Left renal cortex interstitium (tissue), 4 donors: Measurements from ENCODE around the gene AIDA. TPM values are rescaled to one million over a fixed set of nuclear protein-coding genes. Genes with fewer than 3 reads are reported as not detected.
"Not testable (repeated sequence)": the region's sequence is repeated elsewhere in the genome, so short reads cannot be mapped to it uniquely, and the experiment has no call there.

Experiments
- DNase-seq, 4 donors: peaks; one replicate each; pipeline ENCODE4 v3.0.0-alpha.2; 2013; ENCODE audit warnings: low read depth in 4 of 4, low spot score in 2 of 4, missing footprints in 1 of 4
- polyA plus RNA-seq, 4 donors: library from polyadenylated mRNA; unstranded; fragments of 120-200 nt; gene quantifications; one replicate each; pipeline ENCODE4 v1.2.1, GENCODE V29; 2013; ENCODE audit not compliant: insufficient read length in 4 of 4

AIDA gene, protein sequence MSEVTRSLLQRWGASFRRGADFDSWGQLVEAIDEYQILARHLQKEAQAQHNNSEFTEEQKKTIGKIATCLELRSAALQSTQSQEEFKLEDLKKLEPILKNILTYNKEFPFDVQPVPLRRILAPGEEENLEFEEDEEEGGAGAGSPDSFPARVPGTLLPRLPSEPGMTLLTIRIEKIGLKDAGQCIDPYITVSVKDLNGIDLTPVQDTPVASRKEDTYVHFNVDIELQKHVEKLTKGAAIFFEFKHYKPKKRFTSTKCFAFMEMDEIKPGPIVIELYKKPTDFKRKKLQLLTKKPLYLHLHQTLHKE
- polyA plus RNA-seq = 10 to 100 TPM; 60.3 to 77.3 (median 67.6) TPM

DNA sequence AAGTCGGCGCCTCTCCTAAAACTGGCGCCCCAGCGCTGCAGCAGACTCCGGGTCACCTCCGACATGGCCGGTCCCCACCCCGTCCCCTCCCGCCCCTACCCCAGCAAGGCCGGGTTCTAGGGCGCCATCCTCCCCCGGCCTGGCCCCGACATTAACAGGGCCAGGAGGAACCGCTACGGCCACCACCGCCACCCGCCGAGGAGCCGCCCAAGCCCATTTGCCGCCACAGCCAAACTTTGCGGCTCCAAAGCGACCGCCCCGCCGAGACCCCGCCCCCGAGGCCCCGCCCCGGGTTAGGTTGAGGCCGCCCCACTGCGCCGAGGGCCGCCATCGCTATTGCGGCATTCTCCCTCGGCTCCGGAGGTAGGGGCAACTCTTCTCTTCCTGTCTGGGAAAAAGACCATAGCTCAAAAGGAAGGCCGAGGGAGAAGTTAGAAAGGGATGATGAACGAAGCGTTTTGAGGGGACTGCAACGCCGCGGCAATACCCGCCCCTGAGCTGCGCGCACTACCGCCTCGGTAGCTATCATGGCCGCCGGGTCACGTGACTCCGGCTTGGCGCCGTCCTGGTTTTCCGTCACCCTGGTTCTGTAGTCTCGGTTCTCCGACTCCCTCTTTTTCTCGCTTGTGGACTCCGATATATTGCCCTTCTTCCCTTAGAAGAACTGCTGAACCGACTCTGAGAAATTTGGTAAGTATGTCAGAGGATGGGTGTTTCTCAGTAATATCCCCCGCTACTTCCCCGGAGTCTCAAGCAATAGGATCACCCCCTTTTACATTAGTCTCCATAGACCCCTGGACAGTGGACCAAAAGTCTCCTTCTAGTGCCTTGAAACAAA is at the start of gene AIDA, which contains the start of gene BROX:
Gene AIDA (minus strand): TSS at position 239 of the 838 bp plus-strand sequence. CDS start 174 bp downstream, at position 65.
Gene BROX (plus strand): TSS at position 312 of the 838 bp plus-strand sequence. CDS start 3,136 bp downstream, outside the sequence.
- peak; percentile 79 to 96 (median 83) for DNase-seq

DNA sequence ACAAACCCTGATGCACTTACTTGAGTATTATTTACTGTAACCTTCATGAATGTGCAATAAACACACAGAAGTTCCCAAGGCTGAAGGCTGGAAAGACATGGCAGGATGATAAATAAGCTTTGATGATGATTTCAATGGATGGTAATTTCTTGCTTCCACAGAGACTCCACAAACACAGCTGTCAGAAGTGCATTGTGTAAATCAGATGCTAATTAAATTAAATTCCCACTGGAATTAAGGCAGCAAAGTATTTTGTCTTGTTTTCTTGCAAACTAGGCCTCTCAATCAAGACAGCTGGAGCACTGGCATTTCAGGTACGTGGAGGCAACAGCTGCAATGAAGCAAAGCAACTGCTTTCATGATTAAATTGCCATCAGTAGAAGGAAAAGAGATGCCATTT is 48.8 kb upstream of the AIDA start:
- no peak for DNase-seq

DNA sequence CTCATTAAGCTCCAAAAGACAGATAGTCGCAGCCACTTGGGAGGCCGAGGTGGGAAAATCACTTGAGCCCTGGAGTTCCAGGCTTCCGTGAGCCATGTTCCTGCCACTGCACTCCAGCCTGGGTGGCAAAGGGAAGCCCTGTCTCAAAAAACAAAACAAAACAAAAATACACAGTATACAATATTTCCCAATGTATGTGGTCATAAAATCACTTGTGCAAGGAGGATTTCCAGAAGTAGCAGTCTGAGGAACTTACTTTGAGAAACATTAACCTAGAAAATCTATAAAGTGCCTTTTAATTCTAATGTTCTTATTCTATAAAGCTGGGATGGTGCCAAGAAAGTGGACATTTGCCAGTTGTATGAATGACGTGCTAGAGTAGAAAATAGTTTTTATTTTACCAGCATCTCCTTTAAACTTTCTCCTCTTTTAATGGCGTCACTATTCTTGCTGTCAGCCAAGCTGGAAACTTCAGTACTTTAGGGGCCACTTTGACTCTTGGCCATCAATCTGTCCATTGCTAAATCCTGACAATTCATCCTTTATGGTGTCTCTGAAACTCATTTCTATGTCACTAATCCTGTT is 47.3 kb upstream of the AIDA start:
- no peak for DNase-seq

DNA sequence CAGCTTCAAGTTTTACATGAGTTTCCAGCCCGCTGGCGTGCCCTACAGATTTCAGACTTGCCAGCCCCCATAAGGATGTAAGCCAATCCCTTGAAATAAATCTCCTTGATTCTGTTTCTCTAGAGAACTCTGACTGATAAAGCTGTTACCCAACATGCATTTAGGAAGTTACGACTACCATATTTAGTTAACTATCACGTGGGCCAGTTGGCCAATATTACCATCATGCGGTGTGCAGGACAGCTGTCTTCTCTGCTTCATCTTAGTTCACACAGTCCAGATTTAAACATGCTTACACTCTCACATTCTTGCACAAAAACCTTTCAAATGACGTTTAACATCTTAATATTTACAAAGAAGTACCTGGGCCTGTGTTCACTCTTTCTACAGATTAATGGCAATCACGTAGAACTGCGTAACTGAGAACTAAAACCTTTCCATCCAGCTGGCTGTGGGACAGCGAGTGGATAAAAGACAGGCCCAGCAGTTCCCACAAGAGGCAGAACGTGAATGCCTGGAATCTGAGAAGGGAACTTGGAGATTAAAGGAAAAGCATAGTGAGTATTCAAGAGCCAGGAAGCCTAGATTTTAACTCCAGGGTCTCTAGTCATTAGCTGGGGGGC is 45.5 kb upstream of the AIDA start:
- no peak for DNase-seq

DNA sequence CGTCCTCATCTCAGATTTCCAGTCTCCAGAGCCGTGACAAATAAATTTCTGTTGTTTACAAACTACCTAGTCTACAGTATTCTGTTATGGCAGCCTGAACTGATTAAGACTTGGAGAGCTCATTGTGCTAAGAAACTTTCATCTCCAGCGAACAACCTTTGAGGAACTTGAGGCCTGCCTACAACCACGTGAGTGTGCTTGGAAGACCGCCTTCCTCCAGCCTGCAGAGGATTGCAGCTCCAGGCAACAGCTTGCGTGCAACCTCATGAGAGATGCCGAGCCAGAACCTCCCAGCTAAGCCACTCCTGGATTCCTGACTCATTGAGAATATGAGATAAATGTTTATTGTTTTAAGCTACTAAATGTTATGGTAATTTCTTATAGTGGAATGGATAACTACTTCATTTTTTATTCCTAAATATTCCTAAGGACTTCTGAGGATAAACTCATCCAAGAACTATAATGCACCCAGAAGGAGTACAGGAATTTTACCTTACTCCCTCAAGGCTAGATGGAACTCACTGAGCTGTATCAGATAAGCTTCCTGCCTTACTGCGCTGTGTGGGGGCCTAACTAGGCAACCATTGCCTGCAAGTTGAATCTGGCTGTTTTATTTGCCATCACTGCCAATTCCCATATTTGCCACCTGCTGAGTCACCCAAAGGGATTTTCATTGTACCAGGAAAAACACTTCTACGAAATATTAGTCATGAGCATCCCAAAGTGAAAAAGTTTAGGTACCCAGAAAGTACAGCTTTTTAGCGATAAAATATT is 42.3 kb upstream of the AIDA start:
- DNase-seq = no peak

DNA sequence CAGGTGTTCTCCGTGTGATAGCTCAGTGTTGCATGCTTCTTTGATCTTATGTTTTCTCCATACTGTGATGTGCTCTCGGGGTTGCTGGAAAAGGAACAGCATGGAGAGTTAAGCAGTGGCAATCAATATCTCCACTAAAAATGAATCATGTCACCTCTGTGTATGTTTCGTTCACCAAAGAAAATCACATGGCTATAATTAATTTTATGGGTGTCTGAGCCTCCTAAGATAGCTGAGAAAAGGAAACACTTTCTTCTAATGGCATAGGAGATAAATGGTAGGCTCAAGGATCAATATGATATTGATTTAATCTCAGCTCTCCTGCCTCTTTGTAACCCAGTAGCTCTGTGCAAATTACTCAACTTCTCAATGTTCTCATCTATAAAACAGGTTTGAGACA is 39.0 kb upstream of the AIDA start:
- DNase-seq = no peak

DNA sequence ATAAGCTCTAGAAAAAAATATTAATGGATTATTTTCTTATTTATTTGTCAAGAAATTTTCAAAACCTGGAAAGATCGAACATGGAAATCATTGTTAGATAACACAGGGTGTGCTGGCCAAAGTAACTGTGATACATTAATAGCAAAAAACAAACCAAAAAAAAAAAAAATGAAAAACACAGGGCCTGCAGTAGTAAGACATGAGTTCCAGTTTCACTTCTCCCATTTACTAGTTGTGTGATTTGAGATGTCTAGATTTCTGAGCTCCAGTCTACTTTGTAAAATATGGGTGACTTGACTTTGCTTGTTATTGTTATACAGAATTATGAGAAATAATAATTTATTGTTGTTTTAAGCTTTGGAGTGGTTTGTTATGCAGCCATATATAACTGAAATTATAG is 38.4 kb upstream of the AIDA start:
- no peak for DNase-seq

DNA sequence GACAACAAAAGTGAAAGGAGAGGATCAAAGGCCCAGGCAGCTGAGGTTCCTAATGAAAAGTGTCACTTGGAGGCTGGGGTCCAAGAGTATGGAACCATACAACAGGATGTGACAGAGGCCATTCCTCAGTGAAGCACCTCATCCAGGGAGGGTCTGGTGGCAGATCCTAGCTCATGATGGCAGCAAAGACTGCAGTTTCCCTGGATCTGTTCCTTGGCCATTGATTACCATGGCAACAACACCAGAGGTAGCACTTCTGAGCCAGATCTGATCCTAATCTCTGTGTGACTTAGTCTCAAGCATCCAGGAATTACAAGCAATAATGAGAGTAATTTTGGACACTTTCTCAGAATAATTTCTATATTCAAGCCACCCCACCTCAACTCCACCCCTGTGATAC is 37.6 kb upstream of the AIDA start:
- no peak for DNase-seq

DNA sequence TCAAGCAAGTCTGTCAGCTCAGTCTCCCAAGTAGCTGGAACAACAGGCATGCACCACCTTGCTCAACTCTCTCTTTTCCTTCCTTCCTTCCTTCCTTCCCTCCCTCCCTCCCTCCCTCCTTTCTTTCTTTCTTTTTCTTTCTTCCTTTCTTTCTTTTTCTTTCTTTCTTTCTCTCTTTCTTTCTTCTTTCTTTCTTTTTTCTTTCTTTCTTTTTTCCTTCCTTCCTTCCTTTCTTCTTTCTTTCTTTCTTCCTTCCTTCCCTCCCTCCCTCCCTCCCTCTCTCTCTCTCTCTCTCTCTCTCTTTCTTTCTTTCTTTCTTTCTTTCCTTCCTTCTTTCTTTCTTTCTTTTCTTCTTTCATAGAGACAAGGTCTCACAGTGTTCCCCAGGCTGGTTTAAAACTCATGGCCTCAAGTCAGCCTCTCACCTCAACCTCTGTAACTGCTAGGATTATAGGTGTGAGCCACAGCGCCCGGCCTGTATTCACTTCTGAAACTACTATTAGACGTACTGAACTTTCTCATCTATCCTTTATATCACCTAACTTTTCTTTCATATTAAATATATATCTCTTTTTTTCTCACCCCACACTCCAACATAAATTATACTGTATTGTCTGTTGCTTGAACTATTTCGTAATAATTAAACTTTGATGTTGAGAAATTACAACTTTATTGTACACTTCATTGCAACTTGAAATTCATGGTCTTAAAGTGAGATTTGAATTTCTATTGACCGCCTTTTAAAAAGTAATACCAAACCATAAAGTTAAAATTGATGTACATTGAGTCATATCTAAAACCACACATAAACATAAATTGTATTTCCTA is 29.6 kb upstream of the AIDA start:
- not testable (repeated sequence) for DNase-seq

DNA sequence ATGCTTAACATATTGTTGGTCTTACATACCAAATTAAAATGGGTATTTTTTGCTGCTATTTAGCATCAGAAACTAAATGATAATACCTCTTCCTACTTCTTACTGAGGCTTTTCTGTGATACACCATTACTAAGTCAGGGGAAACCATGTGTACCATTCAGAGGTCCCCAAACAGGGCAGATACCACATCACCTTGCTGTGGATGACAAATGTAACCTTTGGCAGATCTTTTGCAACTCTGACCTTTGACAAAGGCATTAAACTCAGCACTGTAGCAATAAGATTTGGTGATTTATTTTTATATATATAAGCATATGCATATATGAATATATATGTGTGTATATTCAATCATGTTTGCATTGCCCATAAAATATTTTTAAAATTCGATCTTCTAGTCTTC is 27.6 kb upstream of the AIDA start:
- DNase-seq = no peak

DNA sequence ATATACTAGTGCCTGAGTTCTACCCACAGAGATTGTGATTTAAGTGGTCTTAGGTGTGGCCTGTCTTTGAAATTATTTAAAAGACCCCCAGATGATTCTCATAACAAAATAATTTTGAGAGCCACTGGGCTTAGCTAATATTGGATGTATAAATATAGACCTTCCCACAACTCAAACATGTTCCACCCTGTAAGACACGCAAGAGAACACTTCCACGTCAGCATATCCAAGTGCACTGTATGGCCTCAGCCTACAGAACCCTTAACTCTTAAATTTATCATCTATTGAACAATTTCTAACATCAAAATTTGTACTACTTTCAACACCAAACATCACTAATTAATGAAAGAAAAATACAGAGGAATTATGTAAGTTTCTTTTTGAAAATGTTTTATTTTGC is 27.2 kb upstream of the AIDA start:
- DNase-seq = no peak

DNA sequence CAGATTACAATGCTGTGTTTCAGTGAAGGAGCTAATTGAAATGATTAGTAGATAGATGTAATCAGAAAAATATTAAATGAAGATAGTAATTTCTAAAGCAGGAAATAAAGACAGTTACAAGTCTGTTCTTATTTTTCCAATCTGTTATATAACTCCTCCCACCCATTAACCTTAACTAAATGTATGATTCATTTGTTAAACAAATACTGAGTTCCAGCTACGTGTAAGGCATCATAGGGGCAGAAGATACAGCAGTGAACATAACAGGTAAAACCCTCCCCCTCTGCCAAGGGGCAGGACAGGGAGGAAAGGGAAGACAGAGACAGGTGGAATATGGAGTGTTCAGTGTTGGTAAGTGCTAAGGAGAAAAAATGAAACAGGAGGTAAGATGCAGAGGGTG is 24.7 kb upstream of the AIDA start, which contains the start of gene FAM177B:
Gene FAM177B (plus strand): TSS at position 231 of the 400 bp plus-strand sequence. CDS start 9,344 bp downstream, outside the sequence.
- DNase-seq = no peak

DNA sequence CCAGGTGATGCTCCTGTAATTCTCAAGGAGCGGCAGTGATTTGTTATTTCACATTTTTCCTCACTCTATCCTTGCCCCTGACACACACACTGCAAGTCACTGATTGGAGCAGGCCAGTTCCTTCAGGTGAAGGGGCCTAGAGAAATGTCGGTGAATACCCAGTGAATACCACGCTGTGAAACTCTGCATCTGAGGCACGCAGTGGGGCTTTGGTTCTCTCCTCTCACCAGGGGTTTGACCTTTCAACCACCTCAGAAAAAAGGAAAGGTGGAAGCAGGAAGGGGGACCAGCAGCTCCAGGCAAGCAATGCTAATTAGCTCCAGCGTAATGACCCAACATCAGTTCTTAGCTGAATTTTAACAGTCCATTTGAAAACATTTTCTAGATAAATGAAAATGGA is 24.2 kb upstream of the AIDA start:
- DNase-seq = no peak

DNA sequence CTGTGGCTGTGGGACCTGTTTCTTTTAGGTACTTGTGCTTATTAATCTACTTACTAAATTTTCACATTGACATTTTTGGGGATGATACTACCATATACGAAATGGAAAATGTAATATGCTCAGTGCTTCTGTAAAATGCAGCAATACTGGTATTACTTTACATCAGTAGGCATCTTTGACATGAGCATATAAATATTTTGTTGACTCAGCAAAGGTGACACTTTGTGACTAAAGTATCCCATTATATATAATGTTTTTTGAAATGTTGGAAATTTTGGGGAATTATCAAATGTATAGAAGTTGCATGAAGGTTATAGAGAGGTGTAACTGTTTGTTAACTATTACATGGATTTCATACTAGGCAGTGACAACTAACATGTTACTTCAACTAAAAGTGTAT is 22.4 kb upstream of the AIDA start:
- no peak for DNase-seq

DNA sequence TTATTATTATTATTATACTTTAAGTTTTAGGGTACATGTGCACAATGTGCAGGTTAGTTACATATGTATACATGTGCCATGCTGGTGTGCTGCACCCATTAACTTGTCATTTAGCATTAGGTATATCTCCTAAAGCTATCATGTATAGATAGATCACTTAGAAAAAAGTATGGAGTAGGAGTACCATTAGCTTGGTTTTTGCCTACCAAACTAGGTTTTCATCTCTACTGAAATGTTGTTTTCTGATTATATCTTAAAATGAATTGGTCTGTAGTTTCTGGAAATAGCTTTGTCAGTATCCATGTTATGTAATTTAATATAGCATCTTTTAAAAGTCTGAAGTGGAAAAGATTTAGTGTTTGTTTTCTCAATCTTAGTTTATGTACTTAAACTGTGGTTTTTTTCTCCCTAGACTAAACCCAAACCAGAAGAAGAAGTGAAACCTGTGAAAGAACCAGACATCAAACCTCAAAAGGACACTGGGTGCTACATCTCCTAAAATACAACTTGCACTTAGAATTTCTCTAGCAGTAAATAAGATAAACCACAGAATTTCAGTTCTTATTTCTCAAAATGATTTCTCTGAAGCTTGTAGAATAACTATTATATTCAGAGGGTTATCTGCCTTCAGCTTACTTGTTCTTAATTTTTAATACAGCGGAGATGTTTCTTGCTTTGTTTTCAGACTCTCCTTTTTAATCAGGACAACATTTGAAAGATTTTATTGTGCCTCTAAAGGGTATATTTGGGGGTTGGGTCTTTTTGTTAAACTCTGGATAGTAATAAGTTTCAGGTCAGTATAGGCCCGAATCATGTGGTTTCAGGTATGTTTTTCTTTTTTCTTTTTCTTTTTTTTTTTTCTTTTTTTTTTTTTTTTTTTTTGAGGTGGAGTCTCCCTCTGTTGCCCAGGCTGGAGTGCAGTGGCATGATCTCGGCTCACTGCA is 20.2 kb upstream of the AIDA start:
- DNase-seq = no peak

DNA sequence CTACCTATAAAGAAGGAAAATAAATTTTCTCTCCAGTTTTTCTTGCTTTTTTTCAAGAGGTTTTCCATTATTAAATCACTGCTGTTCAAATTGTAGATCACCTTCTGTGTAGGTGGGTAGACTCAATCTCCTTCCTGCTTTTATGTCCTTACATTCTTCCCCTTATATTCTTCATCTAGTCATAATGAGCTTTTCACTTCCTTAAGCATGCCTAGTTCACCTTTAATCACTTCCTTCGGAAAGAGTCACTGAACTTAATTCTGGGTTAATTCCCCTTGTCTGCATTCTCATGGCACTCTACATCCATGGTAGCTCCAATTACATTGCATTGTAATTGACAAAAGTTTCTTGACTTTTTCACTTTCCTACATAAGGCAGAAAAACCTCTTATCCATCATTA is 18.6 kb upstream of the AIDA start:
- no peak for DNase-seq

DNA sequence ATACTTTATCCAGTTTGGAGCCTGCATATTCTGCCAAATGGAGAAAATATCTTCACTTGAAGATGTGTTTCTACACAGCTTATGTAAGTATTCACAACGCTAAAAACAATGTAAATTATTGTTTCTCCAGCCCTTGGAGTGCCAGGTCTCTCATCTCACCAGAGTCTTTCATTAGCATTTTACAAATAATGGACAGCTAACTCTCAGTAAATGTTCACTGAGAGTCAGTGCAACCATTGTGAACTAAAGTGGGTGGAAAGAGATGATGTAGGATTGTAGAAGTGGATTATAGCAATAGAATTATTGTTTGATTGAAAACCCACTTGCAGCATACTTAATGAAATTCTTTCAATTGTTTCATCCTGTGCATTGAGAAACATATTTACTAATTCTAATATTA is 16.5 kb upstream of the AIDA start:
- DNase-seq = no peak

DNA sequence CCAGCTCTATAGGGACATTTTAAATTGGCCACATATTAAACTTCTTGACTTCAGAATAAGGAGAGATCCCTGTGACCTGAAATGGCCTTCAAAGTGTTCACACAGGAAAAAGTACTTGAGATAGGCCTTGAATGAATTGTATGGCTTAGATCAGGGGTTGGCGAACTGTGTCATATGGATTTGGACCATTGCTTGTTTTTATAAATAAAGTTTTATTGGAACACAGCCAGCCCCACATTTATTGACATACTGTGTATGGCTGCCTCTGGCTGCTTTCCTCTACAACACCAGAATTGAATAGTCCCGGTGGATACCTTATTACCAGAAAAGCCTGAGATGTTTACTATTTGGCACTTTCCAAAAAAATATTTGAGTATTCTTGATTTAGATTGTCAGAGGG is 4.1 kb upstream of the AIDA start:
- DNase-seq = no peak
